GM19324 (cell line): Measurements from ENCODE around the gene P2RX6.

Experiments
- ATAC-seq: cut with Tn5 transposase; IDR thresholded peaks from one replicate; pipeline ENCODE4 v1.9.1; 2021; ENCODE audit warnings: mild to moderate bottlenecking, moderate library complexity; ENCODE audit not compliant: unreplicated experiment, low FRiP score

Gene P2RX6

DNA sequence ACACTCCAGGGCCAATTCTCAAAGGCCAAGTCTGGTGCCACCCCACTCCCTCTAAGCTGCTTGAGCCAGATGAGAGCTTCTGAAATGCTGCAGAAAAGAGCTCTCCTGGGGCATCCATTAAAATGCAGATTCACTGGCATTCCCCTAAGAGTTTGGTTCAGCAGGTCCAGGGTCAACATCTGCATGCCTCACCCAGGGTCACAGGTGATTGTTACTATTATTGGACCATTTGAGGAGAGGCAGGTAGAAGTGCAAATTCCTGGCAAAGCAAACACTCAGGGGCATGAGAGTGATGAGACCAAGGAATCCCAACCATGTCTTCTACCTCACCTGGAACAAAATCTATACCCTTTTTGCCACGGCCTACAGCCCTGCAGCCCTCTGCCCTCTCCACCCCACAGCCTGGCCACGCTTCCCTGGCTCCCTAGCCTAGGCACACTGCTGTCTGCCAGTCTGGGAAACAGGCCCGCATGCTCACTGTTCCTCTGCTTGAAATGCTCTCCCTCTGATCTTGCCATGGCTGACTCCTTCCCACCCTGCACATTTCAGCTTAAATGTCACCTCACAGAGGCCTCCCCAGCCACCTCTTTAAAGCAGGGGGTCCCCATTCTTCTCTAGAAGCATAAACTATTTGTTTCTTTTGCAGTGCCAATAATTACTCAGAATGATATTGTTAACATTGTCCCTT is 4.4 kb upstream of the P2RX6 start:
- ATAC-seq, result no peak

DNA sequence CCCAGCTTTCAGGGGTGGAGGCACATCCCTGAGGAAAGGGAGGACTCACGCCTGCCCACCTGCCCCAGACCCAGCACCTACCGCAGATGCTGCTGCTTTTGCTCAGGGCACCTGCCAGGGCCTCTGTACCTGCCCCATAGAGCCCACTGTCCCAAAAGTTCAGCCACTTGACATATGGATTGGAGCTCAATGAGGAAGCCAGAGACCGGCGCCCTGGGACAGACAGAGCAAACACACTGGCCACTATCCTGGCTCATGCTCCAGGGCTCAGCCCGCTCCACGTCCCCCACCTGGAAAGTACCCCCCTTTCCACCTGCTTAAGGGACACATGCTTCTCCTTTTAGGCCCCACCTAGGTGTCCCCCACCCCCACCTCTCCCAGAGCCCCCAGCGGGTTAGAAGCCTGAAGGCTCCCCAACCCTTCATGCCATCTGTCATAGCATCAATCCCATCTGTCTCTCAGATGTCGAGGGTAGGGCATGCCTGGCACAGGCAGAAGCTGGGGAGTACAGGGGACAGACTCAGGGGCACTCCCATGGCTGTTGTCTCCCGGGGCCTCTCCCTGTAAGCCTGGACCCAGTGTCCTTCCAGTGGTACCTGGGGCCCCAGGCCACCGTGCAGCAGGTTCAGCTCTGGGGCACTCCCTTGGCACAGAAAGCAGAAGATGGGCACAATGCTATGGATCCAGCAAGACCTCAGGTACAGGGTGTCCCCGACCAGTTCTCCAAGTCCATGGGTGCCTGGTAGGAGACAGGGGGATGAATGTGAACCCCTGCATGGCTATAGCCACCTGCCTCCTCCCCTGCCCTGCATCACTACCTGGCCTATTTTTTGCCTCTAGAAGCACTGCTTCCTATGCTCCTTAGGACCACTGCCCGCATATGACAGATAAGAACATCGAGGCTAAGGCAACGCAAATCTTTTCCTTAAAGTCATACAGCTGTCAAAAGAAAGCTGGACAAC is 2.2 kb upstream of the P2RX6 start:
- no peak for ATAC-seq

DNA sequence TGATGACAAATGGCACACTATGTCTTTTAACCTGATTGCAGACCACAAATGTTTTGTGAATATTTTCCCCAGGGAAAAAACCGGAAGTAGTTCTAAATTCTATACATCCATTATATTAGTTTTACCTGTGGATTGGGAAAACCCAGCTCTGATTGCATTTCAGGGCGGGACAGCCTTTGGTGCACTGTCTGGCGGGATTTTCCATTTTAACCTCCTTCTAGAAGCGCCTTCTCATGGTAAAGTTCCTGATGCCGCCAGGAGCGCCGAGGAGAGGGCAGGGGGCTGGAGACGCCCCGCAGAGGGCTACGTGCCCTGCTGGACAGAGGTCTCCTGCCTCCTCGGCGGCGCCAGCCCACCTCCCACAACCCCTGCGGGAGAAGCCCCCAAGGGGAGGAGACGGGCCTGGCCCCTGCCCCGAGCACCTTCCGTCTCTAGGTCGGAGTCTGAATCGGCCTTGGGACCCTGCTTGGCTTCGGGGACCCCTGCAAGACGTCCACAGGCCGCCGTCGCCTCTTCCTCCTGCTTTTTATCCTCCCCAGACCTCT is 1.2 kb upstream of the P2RX6 start:
- ATAC-seq, result no peak

DNA sequence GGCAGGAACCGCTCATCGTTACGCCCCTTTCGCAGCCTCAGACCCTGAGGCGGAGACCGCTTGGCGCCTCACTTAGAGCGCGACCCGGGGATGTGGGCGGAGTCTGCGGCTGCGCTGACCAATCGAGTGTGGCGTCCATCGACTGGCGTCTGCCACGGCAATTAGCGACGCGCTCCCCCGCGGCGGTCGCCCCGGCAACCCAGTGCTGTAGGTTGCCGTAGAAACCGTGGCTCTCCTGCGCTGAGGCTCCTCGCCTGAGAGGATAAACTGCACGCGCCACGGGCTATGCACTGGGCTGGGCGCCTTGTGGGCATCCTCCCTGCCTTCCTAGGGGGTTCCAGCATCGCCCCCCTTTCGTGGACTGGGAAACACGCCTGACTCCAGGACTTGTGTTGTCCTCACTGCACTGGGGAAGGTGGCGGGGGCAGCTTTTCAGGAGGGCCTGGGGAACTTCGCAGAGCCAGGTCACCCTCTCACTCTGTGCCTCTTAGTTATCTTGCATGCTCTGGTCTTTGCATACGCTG is 701 bp upstream of the P2RX6 start:
- ATAC-seq, result peak; percentile 61

DNA sequence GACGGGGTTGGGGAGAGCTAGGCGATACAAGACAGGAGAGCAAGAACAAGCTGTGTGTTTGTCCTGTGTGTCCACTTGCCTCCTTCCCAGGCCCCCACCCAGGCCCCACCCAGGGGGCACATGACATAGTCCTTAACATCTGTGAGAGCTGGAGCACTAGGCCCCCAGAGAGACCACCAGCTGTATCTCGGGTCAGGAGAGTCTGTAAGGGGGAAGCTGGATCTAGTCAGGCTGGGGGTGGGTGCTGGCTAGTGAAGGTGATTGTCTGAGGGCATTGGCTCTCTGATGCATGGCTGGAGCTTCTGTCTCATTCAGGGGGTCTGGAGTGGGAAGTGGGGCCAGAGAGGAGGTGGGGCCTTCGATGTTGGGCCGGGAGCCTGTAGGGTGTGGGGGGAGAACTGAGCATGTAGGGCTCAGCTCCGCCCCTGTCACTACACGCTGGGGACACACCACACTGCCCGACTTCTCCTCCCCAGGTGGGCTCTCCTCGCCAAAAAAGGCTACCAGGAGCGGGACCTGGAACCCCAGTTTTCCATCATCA is 571 bp downstream of the P2RX6 start:
- ATAC-seq, result no peak

DNA sequence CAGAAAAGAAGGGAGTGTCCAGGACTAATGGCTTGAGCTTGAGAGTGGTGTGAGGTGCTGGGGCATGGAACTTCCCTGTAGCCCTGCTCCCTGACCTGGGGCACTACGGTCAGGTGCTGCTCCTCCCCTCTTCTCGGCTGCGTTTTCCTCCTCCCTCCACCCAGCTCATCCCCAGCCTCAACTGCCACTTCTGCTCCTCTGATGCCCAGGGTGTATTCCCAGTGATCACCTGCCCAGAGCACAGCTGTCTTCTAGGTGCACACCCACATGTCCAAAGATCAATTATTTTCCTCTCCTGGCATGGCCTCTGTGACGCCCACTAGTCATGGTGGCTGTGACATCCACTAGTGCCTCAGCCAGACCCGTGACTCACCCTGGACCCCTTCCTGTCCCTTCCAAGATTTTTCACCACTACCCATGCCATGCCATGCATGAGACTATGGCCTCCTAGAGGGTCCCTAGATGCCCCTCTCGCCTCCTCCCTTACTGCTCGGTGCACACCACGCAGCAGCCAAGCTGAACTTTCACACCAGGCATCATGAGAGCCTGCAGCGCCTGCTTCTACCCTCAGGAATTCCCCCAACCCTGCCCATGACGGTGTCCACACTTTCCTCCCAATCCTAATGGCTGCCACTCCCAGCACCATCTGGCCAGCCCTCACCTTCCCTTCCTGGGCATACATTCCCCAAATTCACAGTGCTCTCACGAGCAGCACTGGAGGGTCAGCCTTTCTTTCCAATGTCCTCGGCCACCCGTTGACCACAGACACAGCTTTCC is 1.9 kb downstream of the P2RX6 start:
- no peak for ATAC-seq

DNA sequence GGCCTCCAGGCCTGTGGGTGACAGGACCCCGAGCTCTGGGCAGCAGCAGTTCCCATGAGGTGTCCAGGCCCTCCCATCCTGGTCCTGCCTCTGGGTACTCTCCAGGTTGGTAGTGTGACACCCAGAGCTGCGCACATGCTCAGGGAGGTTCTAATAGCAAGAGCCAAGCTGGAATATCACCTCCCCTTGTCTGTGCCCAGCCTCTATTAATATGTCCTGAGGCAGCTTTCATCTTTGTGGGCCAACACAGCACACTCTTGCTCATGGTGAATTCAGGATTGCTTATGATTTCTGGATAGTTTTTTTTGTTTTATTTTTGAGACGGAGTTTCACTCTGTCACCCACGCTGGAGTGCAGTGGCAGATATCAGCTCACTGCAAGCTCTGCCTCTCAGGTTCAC is 3.3 kb downstream of the P2RX6 start:
- no peak for ATAC-seq

DNA sequence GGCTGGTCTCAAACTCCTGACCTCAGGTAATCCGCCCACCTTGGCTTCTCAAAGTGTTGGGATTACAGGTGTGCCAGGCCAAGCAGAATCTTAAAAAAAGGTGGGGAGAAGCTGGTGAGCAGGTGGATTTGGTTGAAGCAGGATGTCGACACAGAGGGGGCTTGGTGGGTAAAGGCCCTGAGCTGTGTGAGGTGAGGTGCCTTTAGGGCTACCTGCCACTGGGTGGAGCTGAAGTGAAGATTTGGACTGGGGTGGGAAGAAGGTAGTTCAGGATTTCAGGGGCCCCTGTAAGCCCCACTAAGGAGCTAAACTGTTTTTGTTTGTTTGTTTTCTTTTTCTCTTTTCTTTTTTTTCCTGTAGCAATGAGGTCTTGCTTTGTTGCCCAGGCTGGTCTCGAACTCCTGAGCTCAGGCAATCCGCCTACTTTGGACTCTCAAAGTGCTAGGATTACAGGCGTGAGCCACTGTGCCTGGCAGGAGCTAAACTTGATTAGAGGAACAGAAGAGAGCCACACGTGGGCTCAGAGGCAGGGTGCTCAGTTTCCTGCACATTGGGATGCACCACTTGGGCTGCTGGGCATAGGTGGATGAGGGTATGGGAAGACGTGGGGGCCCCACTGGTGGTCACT is 6.0 kb downstream of the P2RX6 start:
- ATAC-seq, result no peak

DNA sequence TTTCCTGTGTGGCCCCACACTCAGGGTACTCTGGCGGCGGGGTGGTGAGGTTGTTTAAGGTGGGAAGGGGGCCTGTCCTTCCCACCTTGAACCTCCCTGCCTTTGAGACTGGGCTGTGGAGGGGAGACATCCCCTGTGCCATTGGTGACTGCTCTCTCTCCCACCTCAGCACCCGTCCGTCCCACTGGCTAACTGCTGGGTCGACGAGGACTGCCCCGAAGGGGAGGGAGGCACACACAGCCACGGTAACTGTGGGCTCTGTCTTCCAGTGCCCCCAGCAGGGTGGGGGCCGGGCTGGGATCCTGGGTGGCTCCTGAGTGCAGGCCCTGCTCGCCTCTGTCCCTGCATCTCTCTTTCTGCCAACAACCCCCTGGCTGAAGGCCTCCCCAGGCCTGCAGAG is 7.5 kb downstream of the P2RX6 start:
- no peak for ATAC-seq

DNA sequence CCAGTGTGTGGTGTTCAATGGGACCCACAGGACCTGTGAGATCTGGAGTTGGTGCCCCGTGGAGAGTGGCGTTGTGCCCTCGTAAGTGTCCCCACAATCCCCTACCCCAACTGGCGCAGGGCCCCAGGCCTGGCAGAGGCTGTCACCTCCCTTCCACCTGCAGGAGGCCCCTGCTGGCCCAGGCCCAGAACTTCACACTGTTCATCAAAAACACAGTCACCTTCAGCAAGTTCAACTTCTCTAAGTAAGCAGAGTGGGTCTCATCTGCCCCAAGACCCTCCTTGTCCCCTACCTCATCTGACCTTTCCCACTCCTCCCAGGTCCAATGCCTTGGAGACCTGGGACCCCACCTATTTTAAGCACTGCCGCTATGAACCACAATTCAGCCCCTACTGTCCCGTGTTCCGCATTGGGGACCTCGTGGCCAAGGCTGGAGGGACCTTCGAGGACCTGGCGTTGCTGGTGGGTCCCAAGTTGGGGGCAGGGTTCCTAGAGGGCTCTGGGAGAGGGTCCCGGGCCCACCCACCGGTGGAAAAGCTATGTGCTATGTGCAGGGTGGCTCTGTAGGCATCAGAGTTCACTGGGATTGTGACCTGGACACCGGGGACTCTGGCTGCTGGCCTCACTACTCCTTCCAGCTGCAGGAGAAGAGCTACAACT is 8.1 kb downstream of the P2RX6 start:
- ATAC-seq, result no peak

DNA sequence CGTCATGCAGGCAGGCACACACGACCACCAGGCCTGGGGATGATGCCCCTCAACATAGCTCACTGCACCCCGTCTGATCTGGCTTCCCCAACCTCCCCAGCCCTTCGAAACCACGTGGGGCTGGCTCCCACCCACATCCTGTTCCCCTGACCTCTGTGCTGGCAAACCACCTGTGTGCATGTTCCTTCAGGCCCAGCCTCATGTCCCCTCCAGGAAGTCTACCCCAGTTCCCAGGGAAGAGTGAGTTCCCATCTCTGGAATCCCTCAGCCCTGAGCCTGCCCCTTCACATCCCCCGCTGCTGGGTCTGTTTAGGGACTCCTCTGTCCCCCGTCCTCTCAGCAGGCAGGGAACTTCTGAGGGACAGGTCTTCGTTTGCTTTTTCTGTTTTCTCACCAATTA is 10.3 kb downstream of the P2RX6 start:
- ATAC-seq, result no peak

DNA sequence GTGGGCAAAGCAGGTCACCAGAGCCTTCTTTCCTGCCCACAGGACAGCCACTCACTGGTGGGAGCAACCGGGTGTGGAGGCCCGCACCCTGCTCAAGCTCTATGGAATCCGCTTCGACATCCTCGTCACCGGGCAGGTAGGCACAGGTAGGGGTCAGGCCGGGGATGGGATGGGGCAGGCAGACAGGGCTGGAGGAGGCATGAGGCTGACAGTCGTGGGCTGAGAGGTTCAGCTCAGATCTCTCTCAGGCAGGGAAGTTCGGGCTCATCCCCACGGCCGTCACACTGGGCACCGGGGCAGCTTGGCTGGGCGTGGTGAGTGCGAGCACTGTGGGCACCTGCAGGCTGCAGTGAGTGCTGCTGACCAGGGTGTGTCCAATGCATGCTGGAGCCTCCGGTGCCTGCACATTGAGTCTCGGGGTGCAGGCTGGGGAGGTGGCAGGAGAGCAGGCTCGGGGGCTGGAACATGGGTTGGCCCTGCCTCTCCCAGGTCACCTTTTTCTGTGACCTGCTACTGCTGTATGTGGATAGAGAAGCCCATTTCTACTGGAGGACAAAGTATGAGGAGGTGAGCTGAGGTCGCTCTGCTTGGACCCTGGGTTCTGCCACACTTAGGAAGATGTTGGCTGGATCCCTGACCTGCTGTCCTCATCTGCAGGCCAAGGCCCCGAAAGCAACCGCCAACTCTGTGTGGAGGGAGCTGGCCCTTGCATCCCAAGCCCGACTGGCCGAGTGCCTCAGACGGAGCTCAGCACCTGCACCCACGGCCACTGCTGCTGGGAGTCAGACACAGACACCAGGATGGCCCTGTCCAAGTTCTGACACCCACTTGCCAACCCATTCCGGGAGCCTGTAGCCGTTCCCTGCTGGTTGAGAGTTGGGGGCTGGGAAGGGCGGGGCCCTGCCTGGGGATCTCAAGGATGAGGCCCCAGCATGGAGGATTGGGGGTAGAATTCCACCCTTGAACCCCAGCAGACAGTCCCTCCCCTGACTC is 11.1 kb downstream of the P2RX6 start:
- ATAC-seq, result no peak

DNA sequence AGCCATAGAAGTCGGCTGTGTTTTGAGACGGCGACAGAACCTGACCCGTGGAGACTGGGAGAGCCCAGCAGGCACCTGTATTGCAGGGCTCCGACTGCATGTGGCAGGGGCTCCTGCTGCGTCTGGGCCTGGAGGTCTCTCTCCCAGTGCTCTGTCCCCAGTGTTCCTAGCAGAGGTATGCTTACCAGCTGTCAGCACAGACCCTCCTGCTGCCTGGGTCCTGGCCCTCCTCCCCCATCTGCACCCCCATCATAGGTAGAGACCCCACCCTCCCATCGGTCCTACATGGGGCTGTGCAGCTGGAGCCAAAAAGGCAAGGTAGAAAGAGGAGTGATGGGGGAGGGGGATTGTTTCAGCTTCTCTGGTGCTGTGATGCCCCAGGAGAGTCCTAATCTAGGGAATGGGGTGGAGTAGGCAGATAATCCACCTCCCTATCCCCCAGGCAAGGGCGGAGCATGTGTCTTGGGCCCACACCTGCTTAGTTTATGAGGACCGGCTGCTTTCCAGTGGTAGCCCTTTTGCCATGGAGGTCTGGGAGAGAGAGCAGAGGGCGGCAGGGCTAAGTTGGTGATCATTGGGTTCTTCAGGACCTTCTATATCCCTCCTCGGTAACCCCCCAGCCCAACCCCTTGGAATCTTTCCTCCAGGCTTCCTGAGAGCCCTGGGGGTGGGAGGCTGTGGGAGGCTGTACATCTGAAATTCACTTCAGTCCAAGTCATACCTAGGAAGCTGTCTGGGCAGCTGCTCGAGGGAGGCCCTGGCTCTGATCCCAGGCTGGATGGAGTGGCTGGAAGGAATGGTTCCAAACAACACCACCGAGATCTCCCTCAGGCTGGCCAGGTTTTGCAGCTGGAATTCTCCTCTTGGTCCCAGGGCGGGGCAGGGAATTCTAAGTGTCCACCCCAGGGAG is 12.1 kb downstream of the P2RX6 start:
- ATAC-seq, result no peak

DNA sequence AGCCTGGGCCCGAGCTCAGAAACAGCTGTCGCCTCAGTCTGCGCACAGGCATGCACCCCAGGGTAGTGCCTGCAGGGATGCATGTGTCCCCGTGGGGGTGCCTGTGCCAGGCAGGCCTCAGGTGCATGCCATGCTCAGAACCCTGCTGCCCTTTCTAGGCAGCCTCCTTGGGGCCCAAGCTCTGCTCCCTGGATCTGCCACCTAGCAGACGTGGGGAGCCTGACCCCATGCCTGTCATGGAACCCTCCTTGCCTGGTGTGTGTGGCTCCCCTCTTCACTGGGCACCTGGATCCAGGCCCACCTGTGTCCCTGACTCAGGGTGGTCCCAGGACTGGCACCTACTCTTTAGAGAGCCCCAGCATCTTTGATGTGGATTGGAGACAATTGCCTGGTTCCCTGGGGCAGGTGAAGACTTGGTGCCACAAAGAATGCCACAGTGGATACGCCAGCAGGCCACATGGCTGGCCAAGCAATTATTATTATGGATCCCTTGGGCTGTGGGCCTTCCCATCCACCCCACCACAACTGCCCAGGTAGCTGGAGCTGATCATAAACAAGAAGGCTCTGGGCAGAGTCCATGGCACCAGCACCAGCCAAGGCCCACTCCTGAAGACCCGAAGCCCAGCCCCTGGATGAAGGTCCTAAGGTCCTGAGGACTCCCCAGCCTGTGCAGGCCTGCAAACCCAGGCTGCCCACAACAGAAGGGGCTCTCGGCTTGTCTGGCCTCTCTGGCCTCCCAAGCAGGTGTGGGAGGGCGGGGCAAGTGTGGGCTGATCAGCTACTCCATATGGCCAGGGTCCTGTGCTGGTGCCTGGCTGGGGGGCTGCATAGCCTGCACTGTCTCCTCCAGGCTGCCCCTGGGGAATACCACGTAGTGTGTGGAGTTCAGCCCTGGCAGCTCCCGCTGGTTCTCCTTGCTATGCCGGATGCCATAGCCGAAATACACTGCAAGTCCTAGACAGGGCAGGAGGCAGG is 13.6 kb downstream of the P2RX6 start:
- ATAC-seq, result no peak

DNA sequence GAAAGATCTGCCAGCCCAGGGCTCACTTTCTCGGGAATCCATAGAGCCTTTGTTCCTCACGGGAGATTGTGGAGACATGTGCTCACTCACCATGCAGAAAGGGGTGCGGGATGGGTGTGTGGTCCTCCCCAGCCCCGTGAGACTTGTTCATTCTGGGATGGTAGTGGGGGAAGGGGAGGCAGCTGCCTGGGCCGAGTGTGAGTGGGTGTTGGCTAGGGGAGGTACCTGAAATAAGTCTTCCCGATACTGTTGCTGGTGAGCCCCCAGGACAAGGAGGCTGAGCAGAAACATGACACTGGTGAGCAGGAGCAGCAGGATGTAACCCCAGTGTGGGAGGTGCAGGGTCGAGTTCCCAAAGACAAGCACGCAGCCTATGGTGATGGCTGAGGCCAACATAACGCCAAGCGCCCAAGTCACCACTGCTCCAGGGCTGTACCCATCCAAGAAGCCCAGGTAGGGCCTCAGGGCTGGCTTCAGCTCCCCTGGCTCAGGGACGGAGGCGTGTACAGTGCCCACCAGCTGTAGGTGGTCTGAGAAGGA is 14.6 kb downstream of the P2RX6 start:
- ATAC-seq, result no peak

DNA sequence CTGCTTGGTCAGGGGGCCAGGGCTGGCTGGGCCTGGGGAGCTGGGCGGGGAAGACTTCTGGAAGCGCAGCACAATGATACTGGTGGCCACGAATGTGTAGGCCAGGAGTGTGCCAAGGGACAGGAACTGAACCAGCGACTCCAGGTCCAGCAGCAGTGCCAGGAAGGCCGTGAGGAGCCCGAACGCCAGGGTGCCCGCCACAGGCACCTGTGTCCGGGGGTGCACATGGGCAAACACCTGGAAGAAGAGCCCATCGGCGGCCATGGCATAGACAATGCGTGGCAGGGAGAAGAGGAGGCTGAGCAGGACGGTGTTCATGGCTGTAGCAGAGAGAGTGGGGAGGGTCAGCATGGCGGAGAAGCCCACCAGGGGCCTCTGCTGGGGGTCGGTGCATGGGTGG is 15.1 kb downstream of the P2RX6 start:
- no peak for ATAC-seq
